ENCODE measurements around the gene DDX59.

Gene DDX59

GRCh38 chr1:200669314-200670241 is at the start of gene DDX59:
Gene DDX59 (minus strand): TSS chr1:200669907. CDS start chr1:200666740, 3,167 bp downstream.
- in situ Hi-C loops (cut with MboI; ENCODE audit: low sequenced_read_pairs), result no loop called here

DNA sequence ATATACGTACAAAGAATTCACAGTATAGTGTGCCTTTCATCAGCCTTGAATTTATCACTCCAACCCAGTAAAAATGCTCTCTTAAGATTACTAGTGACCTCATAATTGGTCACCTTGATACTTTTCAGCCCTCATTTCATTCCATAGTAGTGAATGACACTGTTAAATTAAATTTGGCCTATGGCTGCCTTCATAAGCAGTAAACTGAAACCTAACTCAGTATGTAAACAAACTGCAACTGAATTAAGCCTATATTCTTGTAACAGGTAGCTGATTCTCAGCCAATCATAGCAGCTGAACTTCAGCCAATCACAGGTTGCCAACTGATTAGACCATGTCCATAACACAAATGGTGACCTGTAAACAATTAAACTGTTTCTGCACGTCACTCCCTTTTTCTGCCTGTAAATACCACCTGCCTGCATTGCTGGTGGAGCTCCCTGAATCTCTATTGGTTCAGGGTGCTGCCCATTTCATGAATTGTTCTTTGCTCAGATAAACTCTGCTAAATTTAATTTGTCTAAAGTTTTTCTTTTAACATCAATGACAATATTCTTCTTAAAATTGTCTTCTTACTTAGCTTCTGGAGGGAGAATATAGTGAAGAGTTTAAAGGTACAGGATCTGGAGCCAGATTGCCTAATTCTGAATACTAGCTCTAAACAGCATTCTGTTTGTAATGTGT is 44.9 kb upstream of the DDX59 start:
- in situ Hi-C loops (cut with MboI; ENCODE audit: low sequenced_read_pairs), result no loop called here

GRCh38 chr1:200710166-200710565 is 40.5 kb upstream of the DDX59 start:
- in situ Hi-C loops (cut with MboI; ENCODE audit: low sequenced_read_pairs), result no loop called here

GRCh38 chr1:200708769-200709168 is 39.1 kb upstream of the DDX59 start:
- in situ Hi-C loops (cut with MboI; ENCODE audit: low sequenced_read_pairs), result no loop called here

GRCh38 chr1:200708161-200708560 is 38.5 kb upstream of the DDX59 start:
- in situ Hi-C loops (cut with MboI; ENCODE audit: low sequenced_read_pairs), result no loop called here

- in situ Hi-C loops (cut with MboI; ENCODE audit: low sequenced_read_pairs), result no loop called here
Observed at GRCh38 chr1:200707116-200707515, 37.4 kb upstream of the DDX59 start.

- in situ Hi-C loops (cut with MboI; ENCODE audit: low sequenced_read_pairs), result no loop called here
Observed at GRCh38 chr1:200706111-200706814, 36.6 kb upstream of the DDX59 start.

GRCh38 chr1:200704986-200705500 is 35.3 kb upstream of the DDX59 start:
- in situ Hi-C loops (cut with MboI; ENCODE audit: low sequenced_read_pairs), result no loop called here

DNA sequence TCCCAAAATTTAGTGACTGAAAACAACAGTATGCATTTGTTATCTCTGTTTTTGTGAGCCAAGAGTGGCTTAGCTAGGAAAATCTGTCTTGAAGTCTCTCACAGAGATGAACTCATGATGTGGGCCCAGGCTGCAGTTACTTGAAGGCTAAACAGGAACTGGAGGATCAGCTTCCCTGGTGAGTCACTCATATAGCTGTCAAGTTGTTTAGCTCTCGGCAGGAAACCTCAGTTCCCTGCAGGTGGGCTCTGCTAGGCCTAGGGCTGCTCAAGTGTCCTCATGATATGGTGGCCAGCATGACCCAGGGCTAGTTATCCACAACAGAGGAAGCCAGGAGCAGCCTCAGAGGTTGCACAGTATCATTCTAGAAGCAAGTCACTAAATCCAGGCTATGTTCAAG is 30.2 kb upstream of the DDX59 start:
- in situ Hi-C loops (cut with MboI; ENCODE audit: low sequenced_read_pairs), result no loop called here

DNA sequence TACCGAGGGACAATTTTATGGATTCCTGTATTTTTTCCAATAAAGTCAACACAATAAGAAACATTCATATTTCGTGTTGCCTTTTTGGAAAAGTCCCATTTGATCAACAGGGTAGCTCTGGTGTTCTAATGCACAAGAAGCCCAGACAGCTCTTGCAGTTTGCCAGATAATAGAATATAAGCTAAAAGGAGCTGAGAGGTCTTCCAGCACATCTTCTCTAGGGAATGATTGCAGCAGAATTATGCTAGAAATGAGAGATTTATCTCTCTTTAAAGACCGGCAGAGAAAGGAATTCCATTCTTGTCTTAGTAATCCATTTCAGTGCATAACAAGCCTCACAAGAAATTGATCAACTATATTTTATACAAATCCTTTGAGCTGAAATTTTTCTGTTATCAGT is 25.0 kb upstream of the DDX59 start:
- in situ Hi-C loops (cut with MboI; ENCODE audit: low sequenced_read_pairs), result no loop called here

DNA sequence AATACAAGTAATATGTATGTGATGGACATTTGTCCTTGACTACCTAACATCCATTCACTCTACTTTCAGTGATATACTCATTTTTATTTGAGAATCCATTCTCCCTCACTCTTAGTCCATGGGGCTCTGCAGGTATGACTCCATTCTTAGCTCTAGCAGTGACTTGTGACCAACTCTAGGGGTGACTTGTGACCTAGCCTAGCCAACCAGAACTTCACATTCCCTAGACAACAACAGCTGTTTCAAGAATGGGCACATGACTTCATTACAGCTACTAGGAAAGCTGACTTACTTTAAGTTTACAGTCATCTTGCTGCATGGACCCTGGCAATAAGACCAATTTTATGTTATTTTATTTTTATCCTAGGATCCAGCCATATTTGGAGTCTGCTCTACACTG is 23.6 kb upstream of the DDX59 start:
- in situ Hi-C loops (cut with MboI; ENCODE audit: low sequenced_read_pairs), result no loop called here

GRCh38 chr1:200692316-200692715 is 22.6 kb upstream of the DDX59 start:
- in situ Hi-C loops (cut with MboI; ENCODE audit: low sequenced_read_pairs), result no loop called here

- in situ Hi-C loops (cut with MboI; ENCODE audit: low sequenced_read_pairs), result no loop called here
Observed at GRCh38 chr1:200686620-200687019, 16.9 kb upstream of the DDX59 start.

DNA sequence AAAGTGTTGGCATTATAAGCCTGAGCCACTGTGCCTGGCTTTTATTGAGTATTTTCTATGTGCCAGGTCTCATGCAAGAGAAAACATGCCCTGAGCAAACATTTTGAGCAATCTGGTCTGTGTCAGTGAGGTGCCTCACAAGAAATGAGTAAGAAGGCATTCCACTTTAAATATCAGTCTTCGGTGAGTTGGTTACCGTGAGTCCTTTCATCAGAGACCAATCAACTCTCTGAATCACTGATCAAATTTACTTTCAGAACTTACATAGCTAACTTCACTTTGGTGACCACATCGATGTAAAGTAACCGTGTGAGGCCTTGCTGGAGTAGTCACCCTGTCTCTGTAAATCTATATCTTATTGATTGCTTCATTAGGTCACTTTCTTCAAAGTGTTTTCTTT is 14.3 kb upstream of the DDX59 start:
- in situ Hi-C loops (cut with MboI; ENCODE audit: low sequenced_read_pairs), result no loop called here

- in situ Hi-C loops (cut with MboI; ENCODE audit: low sequenced_read_pairs), result no loop called here
Observed at GRCh38 chr1:200683298-200683697, 13.6 kb upstream of the DDX59 start.

- in situ Hi-C loops (cut with MboI; ENCODE audit: low sequenced_read_pairs), result no loop called here
Observed at GRCh38 chr1:200681231-200681630, 11.5 kb upstream of the DDX59 start.

- in situ Hi-C loops (cut with MboI; ENCODE audit: low sequenced_read_pairs), result no loop called here
Observed at GRCh38 chr1:200676829-200677228, 7.1 kb upstream of the DDX59 start.

GRCh38 chr1:200675588-200675852 is 5.8 kb upstream of the DDX59 start:
- in situ Hi-C loops (cut with MboI; ENCODE audit: low sequenced_read_pairs), result no loop called here

- in situ Hi-C loops (cut with MboI; ENCODE audit: low sequenced_read_pairs), result no loop called here
Observed at GRCh38 chr1:200674838-200675587, 5.3 kb upstream of the DDX59 start.

GRCh38 chr1:200673952-200674823 is 4.5 kb upstream of the DDX59 start:
- in situ Hi-C loops (cut with MboI; ENCODE audit: low sequenced_read_pairs), result no loop called here

Measured in HL-60/S4 treated with retinoic acid at 250 ng/mL for 4 days and 3 days (cell line).